ENCODE measurements around the gene RUNX1. TPM values are rescaled to one million over a fixed set of nuclear protein-coding genes. Genes with fewer than 3 reads are reported as not detected.

RUNX1 gene
- total RNA-seq, 2 donors from 2014 or later, result 4.9 to 12.5 TPM

GRCh38 chr21:34766862-34767261, 282.2 kb downstream of the RUNX1 start:
- Histone ChIP-seq H3K27me3 (no peaks in the 10 kb centered on the region), H3K27ac (no peak overlapping the region), H3K4me3 (no peak overlapping the region), H3K4me1 (no peaks in the 10 kb centered on the region), H3K36me3 (replicated peaks in 1 of 2; ENCODE audit: insufficient read depth in 1 of 2, low read depth in 2 of 2) (no peaks in the 10 kb centered on the region), H3K9me3 (no peaks in the 10 kb centered on the region)
- WGBS, 2 donors, result 78 to 91% methylated on average over 2 to 3 of the region's 3 CpGs
- no peak for TF ChIP-seq POLR2A (IDR thresholded peaks at IDR 0.05)
- TF ChIP-seq, protein P1, sequence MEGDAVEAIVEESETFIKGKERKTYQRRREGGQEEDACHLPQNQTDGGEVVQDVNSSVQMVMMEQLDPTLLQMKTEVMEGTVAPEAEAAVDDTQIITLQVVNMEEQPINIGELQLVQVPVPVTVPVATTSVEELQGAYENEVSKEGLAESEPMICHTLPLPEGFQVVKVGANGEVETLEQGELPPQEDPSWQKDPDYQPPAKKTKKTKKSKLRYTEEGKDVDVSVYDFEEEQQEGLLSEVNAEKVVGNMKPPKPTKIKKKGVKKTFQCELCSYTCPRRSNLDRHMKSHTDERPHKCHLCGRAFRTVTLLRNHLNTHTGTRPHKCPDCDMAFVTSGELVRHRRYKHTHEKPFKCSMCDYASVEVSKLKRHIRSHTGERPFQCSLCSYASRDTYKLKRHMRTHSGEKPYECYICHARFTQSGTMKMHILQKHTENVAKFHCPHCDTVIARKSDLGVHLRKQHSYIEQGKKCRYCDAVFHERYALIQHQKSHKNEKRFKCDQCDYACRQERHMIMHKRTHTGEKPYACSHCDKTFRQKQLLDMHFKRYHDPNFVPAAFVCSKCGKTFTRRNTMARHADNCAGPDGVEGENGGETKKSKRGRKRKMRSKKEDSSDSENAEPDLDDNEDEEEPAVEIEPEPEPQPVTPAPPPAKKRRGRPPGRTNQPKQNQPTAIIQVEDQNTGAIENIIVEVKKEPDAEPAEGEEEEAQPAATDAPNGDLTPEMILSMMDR (IDR thresholded peaks at IDR 0.05), result no peak
- DNase-seq, result no peak
- no peak for ATAC-seq
- intact Hi-C loops (cut with DNase I), result no loop called here

- TF ChIP-seq POLR2A (IDR thresholded peaks at IDR 0.05), result no peak
- TF ChIP-seq, protein P1 (IDR thresholded peaks at IDR 0.05), result no peak
- 81 to 90% methylated on average over 4 of the region's 4 CpGs for WGBS, 2 donors
- intact Hi-C loops (cut with DNase I), result no loop called here
Measured at GRCh38 chr21:34765619-34766018, 283.5 kb downstream of the RUNX1 start.

DNA sequence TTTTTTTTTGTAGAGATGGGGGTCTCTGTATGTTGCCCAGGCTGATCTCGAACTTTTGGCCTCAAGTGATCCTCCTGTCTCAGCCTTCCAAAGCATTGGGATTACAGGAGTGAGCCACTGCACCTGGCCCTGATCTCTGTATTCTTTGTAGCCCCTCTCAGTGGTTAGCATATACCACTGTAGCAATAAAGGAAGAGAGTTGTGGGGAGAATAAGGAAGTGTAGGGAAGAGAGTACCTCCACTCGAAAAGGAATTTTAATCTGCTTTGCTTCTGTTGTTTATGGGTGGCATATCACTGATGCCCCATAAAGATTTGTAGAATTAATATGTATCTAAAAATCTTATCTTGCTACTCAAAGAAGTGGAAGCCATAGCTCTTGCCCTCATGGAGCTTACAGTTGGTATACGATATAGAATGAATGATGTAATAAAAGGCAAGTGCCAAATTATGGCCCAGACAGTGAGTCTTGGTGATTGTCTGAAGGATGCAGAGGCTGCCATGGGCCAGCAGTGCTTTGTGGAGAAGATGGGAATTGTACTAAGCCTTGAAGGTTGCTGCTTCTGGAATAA, 284.3 kb downstream of the RUNX1 start:
- no peaks in the 10 kb centered on the region for H3K36me3 ChIP-seq (replicated peaks in 1 of 2; ENCODE audit: insufficient read depth in 1 of 2, low read depth in 2 of 2)

More at GRCh38 chr21:34765619-34766018, 283.5 kb downstream of the RUNX1 start:
- H3K4me1 ChIP-seq, result no peaks in the 10 kb centered on the region
- H3K9me3 ChIP-seq, result no peaks in the 10 kb centered on the region
- ATAC-seq, result no peak
- H3K27ac ChIP-seq, result no peak overlapping the region
- no peaks in the 10 kb centered on the region for H3K36me3 ChIP-seq (replicated peaks in 1 of 2; ENCODE audit: insufficient read depth in 1 of 2, low read depth in 2 of 2)
- H3K27me3 ChIP-seq, result no peaks in the 10 kb centered on the region
- DNase-seq, result no peak
- no peak overlapping the region for H3K4me3 ChIP-seq

GRCh38 chr21:34762786-34763185, 286.3 kb downstream of the RUNX1 start:
- DNase-seq (no peak), ATAC-seq (no peak)
- Histone ChIP-seq H3K9me3 (no peaks in the 10 kb centered on the region), H3K4me1 (no peaks in the 10 kb centered on the region), H3K27ac (no peak overlapping the region), H3K27me3 (no peaks in the 10 kb centered on the region), H3K4me3 (no peak overlapping the region), H3K36me3 (replicated peaks in 1 of 2; ENCODE audit: insufficient read depth in 1 of 2, low read depth in 2 of 2) (no peaks in the 10 kb centered on the region)
- WGBS, 2 donors, result 50 to 61% methylated on average over 1 of the region's 1 CpG
- intact Hi-C loops (cut with DNase I), result no loop called here
- TF ChIP-seq, protein P1 (IDR thresholded peaks at IDR 0.05), result no peak
- TF ChIP-seq POLR2A (IDR thresholded peaks at IDR 0.05), result no peak

More for the DNA sequence above, 284.3 kb downstream of the RUNX1 start:
- ATAC-seq (no peak), DNase-seq (no peak)
- TF ChIP-seq, protein P1 (IDR thresholded peaks at IDR 0.05), result no peak
- TF ChIP-seq POLR2A (IDR thresholded peaks at IDR 0.05), result no peak
- Histone ChIP-seq H3K4me3 (no peak overlapping the region), H3K4me1 (no peaks in the 10 kb centered on the region), H3K27ac (no peak overlapping the region), H3K9me3 (no peaks in the 10 kb centered on the region), H3K27me3 (no peaks in the 10 kb centered on the region)
- 77 to 90% methylated on average over 3 of the region's 3 CpGs for WGBS, 2 donors
- intact Hi-C loops (cut with DNase I), result no loop called here

GRCh38 chr21:34761758-34762330, 287.3 kb downstream of the RUNX1 start:
- Histone ChIP-seq H3K4me3 (no peak overlapping the region), H3K4me1 (no peaks in the 10 kb centered on the region), H3K27ac (no peak overlapping the region), H3K9me3 (no peaks in the 10 kb centered on the region), H3K27me3 (no peaks in the 10 kb centered on the region), H3K36me3 (replicated peaks in 1 of 2; ENCODE audit: insufficient read depth in 1 of 2, low read depth in 2 of 2) (no peaks in the 10 kb centered on the region)
- TF ChIP-seq POLR2A (IDR thresholded peaks at IDR 0.05), result no peak
- TF ChIP-seq, protein P1 (IDR thresholded peaks at IDR 0.05), result no peak
- WGBS, 2 donors, result 72 to 77% methylated on average over 2 of the region's 2 CpGs
- ATAC-seq (no peak), DNase-seq (no peak)
- intact Hi-C loops (cut with DNase I), result no loop called here
